ENCODE results near the gene KLF11.

KLF11 gene

DNA sequence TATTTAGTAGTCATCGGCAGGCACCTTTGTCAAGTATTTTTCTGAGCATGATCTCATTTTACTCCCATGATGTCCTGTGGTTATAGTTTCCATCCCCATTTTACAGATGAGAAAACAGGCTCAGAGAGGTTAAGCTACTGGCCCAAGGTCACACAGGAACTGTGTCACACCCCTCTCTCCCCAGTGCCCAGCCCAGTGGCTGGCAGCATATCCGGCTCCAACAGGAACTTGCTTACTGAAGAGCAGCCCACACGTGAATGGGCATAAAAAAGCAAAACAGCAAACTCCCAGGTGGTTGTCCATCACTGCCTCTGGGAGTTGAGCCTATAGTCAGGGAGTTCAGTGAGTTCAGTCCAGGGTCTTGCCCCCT, 8.3 kb upstream of the KLF11 start:
- Histone ChIP-seq H3K27ac (peak overlapping the region in 1 of 2 donors; percentile 88), H3K4me3 (no peak overlapping the region)
- no peak for DNase-seq (ENCODE audit: low spot score)
- TF ChIP-seq, protein P1, sequence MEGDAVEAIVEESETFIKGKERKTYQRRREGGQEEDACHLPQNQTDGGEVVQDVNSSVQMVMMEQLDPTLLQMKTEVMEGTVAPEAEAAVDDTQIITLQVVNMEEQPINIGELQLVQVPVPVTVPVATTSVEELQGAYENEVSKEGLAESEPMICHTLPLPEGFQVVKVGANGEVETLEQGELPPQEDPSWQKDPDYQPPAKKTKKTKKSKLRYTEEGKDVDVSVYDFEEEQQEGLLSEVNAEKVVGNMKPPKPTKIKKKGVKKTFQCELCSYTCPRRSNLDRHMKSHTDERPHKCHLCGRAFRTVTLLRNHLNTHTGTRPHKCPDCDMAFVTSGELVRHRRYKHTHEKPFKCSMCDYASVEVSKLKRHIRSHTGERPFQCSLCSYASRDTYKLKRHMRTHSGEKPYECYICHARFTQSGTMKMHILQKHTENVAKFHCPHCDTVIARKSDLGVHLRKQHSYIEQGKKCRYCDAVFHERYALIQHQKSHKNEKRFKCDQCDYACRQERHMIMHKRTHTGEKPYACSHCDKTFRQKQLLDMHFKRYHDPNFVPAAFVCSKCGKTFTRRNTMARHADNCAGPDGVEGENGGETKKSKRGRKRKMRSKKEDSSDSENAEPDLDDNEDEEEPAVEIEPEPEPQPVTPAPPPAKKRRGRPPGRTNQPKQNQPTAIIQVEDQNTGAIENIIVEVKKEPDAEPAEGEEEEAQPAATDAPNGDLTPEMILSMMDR (IDR thresholded peaks at IDR 0.05) = no peak

DNA sequence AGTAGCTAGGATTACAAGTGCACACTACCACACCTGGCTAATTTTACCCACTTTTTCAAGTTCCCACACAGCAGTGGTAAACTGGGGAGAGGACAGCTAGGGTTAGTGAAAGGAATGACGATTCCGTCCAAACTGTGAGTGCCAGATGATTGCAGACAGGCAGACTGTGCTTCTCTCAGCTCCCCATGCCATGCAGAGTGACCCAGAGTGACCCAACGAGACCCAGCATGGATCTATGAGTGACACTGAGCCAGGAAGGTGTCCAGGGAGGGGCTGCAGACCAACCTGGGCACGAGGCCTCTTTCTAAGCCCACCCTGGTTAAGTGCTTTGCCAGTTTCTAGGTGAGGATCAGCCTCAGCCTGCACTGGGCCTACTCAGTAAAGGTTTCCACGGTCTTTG, 7.7 kb upstream of the KLF11 start:
- TF ChIP-seq, protein P1 (IDR thresholded peaks at IDR 0.05) = no peak
- no peak for DNase-seq (ENCODE audit: low spot score)
- peak overlapping the region; percentile 69 to 88 for H3K27ac ChIP-seq
- peak overlapping the region; percentile 34 for H3K4me3 ChIP-seq

- Histone ChIP-seq H3K27ac (peak overlapping the region; percentile 69 to 88), H3K4me3 (peak overlapping the region; percentile 34)
- TF ChIP-seq, protein P1 (IDR thresholded peaks at IDR 0.05) = peak; percentile 47
- DNase-seq (ENCODE audit: low spot score) = peak; percentile 93
Measured at GRCh38 chr2:10036095-10036884, 7.1 kb upstream of the KLF11 start.

DNA sequence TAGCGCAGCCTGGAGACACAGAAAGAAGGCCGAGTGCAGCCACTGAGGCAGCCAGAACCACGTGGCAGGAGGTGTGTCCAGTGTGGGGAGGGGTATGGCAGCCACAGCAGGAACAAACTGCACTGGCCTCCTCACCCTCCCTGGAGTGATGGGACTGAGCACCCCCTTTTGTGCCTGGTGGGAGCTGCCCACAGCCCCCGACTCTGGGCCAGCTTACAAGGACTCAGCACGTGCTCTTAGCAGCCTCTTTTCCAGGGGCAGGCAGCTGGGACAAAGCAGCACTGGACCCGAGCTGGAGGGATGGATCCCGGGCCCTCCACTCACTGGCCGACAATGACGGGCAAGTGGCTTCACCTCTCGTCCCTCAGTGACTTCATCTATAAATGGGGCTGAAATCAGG, 5.2 kb upstream of the KLF11 start:
- no peak for DNase-seq (ENCODE audit: low spot score)
- TF ChIP-seq, protein P1 (IDR thresholded peaks at IDR 0.05) = no peak
- peak overlapping the region; percentile 69 to 88 for H3K27ac ChIP-seq
- no peak overlapping the region for H3K4me3 ChIP-seq

DNA sequence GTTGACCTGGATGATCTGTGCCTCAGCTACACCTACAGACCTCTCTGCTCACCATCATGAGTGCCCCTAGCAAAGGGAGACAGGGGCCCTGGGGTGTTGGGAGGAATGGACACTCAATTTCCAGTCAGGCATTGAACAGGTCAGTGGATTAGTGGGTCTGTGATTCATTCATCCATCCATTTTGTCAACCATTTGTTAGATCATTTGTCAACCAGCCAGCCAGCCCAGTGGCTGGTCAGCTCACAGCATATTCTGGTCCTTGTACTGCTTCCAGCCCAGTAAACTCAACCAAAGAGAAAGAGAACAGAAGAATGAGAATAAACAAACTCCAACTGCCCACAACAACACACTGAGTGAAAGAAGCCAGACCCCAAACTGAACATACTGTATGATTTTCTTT, 4.6 kb upstream of the KLF11 start:
- no peak for DNase-seq (ENCODE audit: low spot score)
- TF ChIP-seq, protein P1 (IDR thresholded peaks at IDR 0.05) = no peak
- Histone ChIP-seq H3K4me3 (no peak overlapping the region), H3K27ac (peak overlapping the region in 1 of 2 donors; percentile 88)

GRCh38 chr2:10039658-10040410, 3.5 kb upstream of the KLF11 start:
- Histone ChIP-seq H3K4me3 (no peak overlapping the region), H3K27ac (peak overlapping the region in 1 of 2 donors; percentile 22)
- TF ChIP-seq, protein P1 (IDR thresholded peaks at IDR 0.05) = no peak
- DNase-seq (ENCODE audit: low spot score) = no peak

All from coronary artery (tissue), 2 donors.